Liver (tissue), 9 donors: ENCODE results near the gene RFPL1. TPM values are rescaled to one million over a fixed set of nuclear protein-coding genes. Genes with fewer than 3 reads are reported as not detected.

ENCODE experiments used
- DNase-seq: peaks from one replicate; pipeline ENCODE4 v3.0.0-alpha.2; 2017; ENCODE audit warnings: low spot score
- H3K27ac ChIP-seq, 2 donors: one replicate each; pipeline ENCODE4 v1.7.0; 2013; ENCODE audit warnings: inconsistent platforms in 2 of 2, low read length in 2 of 2, control low read depth in 1 of 2, low read depth in 1 of 2, mild to moderate bottlenecking in 1 of 2
- H3K27me3 ChIP-seq, 4 donors: one replicate each; pipeline versions ENCODE4 v1.6.1 to v1.7.0; 2013; ENCODE audit warnings: low read length in 3 of 4, inconsistent platforms in 1 of 4, mild to moderate bottlenecking in 1 of 4, moderate library complexity in 1 of 4; ENCODE audit not compliant: control insufficient read depth in 4 of 4, insufficient read depth in 4 of 4
- H3K36me3 ChIP-seq, 4 donors: one replicate each; pipeline versions ENCODE4 v1.6.1 to v1.7.0; 2013; ENCODE audit warnings: low read length in 3 of 4, mild to moderate bottlenecking in 3 of 4, low read depth in 1 of 4, moderate library complexity in 1 of 4; ENCODE audit not compliant: control insufficient read depth in 4 of 4, insufficient read depth in 3 of 4
- H3K4me1 ChIP-seq, 4 donors: one replicate each; pipeline versions ENCODE4 v1.6.1 to v1.7.0; 2013; ENCODE audit warnings: low read length in 3 of 4, mild to moderate bottlenecking in 3 of 4, moderate library complexity in 1 of 4; ENCODE audit not compliant: control insufficient read depth in 4 of 4, insufficient read depth in 4 of 4
- H3K4me3 ChIP-seq, 3 donors: one replicate each; pipeline versions ENCODE4 v1.6.1 to v1.7.0; 2013; ENCODE audit warnings: low read length in 3 of 3, control low read depth in 1 of 3, low read depth in 1 of 3, mild to moderate bottlenecking in 1 of 3
- H3K9ac ChIP-seq, 2 donors: one replicate each; pipeline ENCODE4 v1.7.0; 2013; ENCODE audit warnings: low read length in 2 of 2, mild to moderate bottlenecking in 2 of 2, moderate library complexity in 2 of 2, control low read depth in 1 of 2, low read depth in 1 of 2
- H3K9me3 ChIP-seq, 4 donors: one replicate each; pipeline versions ENCODE4 v1.6.1 to v1.7.0; 2013; ENCODE audit warnings: low read length in 3 of 4; ENCODE audit not compliant: control insufficient read depth in 4 of 4
- EGR1 ChIP-seq, 2 donors: IDR thresholded peaks; 2 replicates each; pipeline ENCODE4 v1.6.1; 2016 to 2018; ENCODE audit warnings: antibody characterized with exemption in 2 of 2, low read depth in 2 of 2
- FOXA1 ChIP-seq: IDR thresholded peaks from 2 replicates; pipeline ENCODE4 v1.6.1; 2016; ENCODE audit warnings: antibody characterized with exemption
- FOXA2 ChIP-seq: IDR thresholded peaks from 2 replicates; pipeline ENCODE4 v1.6.1; 2016; ENCODE audit warnings: antibody characterized with exemption
- GABPA ChIP-seq, 2 donors: IDR thresholded peaks in 1 of 2; conservative IDR thresholded peaks in 1 of 2; 2 replicates each; pipeline ENCODE4 v1.6.1; 2016; ENCODE audit warnings: antibody characterized with exemption in 2 of 2, mild to moderate bottlenecking in 1 of 2, moderate library complexity in 1 of 2
- HNF4A ChIP-seq, 2 donors: conservative IDR thresholded peaks; 2 replicates each; pipeline ENCODE4 v1.6.1; 2016; ENCODE audit warnings: antibody characterized with exemption in 2 of 2, mild to moderate bottlenecking in 2 of 2
- HNF4G ChIP-seq: IDR thresholded peaks from 2 replicates; pipeline ENCODE4 v1.6.1; 2016; ENCODE audit warnings: antibody characterized with exemption
- JUND ChIP-seq, 2 donors: IDR thresholded peaks; 2 replicates each; pipeline ENCODE4 v1.6.1; 2016; ENCODE audit warnings: antibody characterized with exemption in 2 of 2
- NR2F2 ChIP-seq: IDR thresholded peaks from 2 replicates; pipeline ENCODE4 v1.6.1; 2016; ENCODE audit warnings: antibody characterized with exemption
- RAD21 ChIP-seq, 2 donors: IDR thresholded peaks; 2 replicates each; pipeline ENCODE4 v1.6.1; 2016; ENCODE audit warnings: antibody characterized with exemption in 2 of 2, mild to moderate bottlenecking in 2 of 2
- RXRA ChIP-seq, 2 donors: IDR thresholded peaks; 2 replicates each; pipeline ENCODE4 v1.6.1; 2017 to 2018; ENCODE audit warnings: antibody characterized with exemption in 2 of 2, mild to moderate bottlenecking in 1 of 2
- SP1 ChIP-seq: IDR thresholded peaks from 2 replicates; pipeline ENCODE4 v1.6.1; 2018; ENCODE audit warnings: antibody characterized with exemption, mild to moderate bottlenecking
- TAF1 ChIP-seq: conservative IDR thresholded peaks from 2 replicates; pipeline ENCODE4 v1.6.1; 2016; ENCODE audit warnings: antibody characterized with exemption, mild to moderate bottlenecking
- YY1 ChIP-seq: IDR thresholded peaks from 2 replicates; pipeline ENCODE4 v1.6.1; 2016; ENCODE audit warnings: antibody characterized with exemption, mild to moderate bottlenecking
- WGBS: extraction: QIAGEN DNeasy Blood & Tissue Kit; methylation state at CpG from one replicate; pipeline ENCODE4 v1.1.7; 2013; 5-methylcytosine and 5-hydroxymethylcytosine counted together
- polyA plus RNA-seq, 2 donors: library from polyadenylated mRNA; stranded (reverse) in 1 of 2; unstranded in 1 of 2; fragments of 200-250 nt in 1 of 2; fragments of >200 nt in 1 of 2; fragmentation: Nextera tagmentation in 1 of 2; extraction: Ambion mirVana in 1 of 2; gene quantifications; one replicate each; pipeline versions ENCODE4 v1.2.1 to v1.2.3, GENCODE V29; 2013 to 2015
- total RNA-seq, 2 donors: library from RNA; depleted of rRNA; stranded (reverse); fragments of >200 nt; gene quantifications; one replicate each; pipeline ENCODE4 v1.2.3, GENCODE V29; 2014
- TF ChIP-seq, protein P1 (sequence below): IDR thresholded peaks from 2 replicates; pipeline ENCODE4 v1.6.1; 2016; ENCODE audit warnings: antibody characterized with exemption
- TF ChIP-seq, protein P2 (sequence below): IDR thresholded peaks from 2 replicates; pipeline ENCODE4 v1.6.1; 2016; ENCODE audit warnings: antibody characterized with exemption
- TF ChIP-seq, protein P3 (sequence below): IDR thresholded peaks from 2 replicates; pipeline ENCODE4 v1.6.1; 2016; ENCODE audit warnings: antibody characterized with exemption
- TF ChIP-seq, protein P4 (sequence below): IDR thresholded peaks from 2 replicates; pipeline ENCODE4 v1.6.1; 2016; ENCODE audit warnings: antibody characterized with exemption, mild to moderate bottlenecking
- TF ChIP-seq, protein P5 (sequence below): fragments of 150-350 bp; IDR thresholded peaks from 2 replicates; pipeline ENCODE4 v1.5.1; 2017; ENCODE audit warnings: improper control_type of control experiment, low read depth, low read length; ENCODE audit not compliant: missing input control
- donor health status: healthy.
- donor health status: healthy.
- donor health status: healthy.
- donor health status: healthy.
- donor health status: healthy.

Gene RFPL1
- total and polyA plus RNA-seq, 4 donors = 1.0 TPM; not detected in 2

DNA sequence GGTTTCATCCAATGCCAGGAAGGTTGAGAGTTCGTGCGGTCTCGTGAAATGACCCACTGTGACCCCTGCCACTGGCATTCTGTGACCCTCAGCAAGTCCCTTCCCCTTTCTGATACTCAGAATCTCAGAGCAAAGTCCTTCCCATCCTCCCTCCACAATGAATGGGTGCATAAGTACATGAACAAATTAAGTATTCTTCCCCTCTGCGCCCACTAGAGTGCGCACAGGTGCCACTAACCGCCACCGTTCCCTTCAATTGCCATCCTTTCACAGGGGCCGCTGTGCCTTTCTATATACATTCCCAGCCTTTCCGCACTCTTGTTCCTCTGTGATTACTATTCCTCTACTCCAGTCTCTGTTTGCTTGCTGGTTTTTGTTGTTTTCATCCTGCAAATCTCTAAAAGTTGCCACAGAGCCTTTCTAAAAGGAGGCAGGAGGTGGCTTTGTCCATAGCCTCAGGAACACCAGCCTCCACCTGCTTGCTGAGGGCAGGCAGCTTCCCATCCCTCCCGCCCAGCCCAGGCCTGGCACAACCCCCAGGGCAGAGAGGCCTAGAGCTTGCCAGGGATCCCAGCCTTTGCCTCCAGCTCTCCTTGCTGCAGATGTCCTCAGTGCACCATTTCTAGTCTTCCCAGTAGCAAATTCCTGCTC, 43.3 kb upstream of the RFPL1 start:
- Histone ChIP-seq H3K4me1 (peaks cover 5 to 11% (median 9%) of the 10 kb centered on the region in 4 donors), H3K9me3 (no peaks in the 10 kb centered on the region), H3K27me3 (no peaks in the 10 kb centered on the region), H3K4me3 (no peak overlapping the region), H3K36me3 (no peaks in the 10 kb centered on the region), H3K9ac (no peak overlapping the region), H3K27ac (no peak overlapping the region)
- DNase-seq = peak; percentile 67
- 7% methylated on average over 10 of the region's 10 CpGs for WGBS
- TF ChIP-seq, protein P1, sequence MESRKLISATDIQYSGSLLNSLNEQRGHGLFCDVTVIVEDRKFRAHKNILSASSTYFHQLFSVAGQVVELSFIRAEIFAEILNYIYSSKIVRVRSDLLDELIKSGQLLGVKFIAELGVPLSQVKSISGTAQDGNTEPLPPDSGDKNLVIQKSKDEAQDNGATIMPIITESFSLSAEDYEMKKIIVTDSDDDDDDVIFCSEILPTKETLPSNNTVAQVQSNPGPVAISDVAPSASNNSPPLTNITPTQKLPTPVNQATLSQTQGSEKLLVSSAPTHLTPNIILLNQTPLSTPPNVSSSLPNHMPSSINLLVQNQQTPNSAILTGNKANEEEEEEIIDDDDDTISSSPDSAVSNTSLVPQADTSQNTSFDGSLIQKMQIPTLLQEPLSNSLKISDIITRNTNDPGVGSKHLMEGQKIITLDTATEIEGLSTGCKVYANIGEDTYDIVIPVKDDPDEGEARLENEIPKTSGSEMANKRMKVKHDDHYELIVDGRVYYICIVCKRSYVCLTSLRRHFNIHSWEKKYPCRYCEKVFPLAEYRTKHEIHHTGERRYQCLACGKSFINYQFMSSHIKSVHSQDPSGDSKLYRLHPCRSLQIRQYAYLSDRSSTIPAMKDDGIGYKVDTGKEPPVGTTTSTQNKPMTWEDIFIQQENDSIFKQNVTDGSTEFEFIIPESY = no peak
- TF ChIP-seq RAD21 (IDR thresholded peaks at IDR 0.05) (peak; percentile 94 to 96), FOXA1 (no peak), GABPA (IDR thresholded peaks at IDR 0.05 in 1 of 2, conservative IDR thresholded peaks at IDR 0.05 in 1 of 2) (no peak), TAF1 (no peak), YY1 (no peak), HNF4G (peak; percentile 90), FOXA2 (no peak), HNF4A (conservative IDR thresholded peaks at IDR 0.05) (peak; percentile 80 to 92), EGR1 (IDR thresholded peaks at IDR 0.05; ENCODE audit: low read depth in 2 of 2) (no peak), RXRA (IDR thresholded peaks at IDR 0.05) (peak; percentile 19 to 64), NR2F2 (no peak), SP1 (peak; percentile 45), JUND (IDR thresholded peaks at IDR 0.05) (no peak)
- TF ChIP-seq, protein P2, sequence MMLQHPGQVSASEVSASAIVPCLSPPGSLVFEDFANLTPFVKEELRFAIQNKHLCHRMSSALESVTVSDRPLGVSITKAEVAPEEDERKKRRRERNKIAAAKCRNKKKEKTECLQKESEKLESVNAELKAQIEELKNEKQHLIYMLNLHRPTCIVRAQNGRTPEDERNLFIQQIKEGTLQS = no peak
- TF ChIP-seq, protein P3, sequence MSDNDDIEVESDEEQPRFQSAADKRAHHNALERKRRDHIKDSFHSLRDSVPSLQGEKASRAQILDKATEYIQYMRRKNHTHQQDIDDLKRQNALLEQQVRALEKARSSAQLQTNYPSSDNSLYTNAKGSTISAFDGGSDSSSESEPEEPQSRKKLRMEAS = no peak
- TF ChIP-seq, protein P4, sequence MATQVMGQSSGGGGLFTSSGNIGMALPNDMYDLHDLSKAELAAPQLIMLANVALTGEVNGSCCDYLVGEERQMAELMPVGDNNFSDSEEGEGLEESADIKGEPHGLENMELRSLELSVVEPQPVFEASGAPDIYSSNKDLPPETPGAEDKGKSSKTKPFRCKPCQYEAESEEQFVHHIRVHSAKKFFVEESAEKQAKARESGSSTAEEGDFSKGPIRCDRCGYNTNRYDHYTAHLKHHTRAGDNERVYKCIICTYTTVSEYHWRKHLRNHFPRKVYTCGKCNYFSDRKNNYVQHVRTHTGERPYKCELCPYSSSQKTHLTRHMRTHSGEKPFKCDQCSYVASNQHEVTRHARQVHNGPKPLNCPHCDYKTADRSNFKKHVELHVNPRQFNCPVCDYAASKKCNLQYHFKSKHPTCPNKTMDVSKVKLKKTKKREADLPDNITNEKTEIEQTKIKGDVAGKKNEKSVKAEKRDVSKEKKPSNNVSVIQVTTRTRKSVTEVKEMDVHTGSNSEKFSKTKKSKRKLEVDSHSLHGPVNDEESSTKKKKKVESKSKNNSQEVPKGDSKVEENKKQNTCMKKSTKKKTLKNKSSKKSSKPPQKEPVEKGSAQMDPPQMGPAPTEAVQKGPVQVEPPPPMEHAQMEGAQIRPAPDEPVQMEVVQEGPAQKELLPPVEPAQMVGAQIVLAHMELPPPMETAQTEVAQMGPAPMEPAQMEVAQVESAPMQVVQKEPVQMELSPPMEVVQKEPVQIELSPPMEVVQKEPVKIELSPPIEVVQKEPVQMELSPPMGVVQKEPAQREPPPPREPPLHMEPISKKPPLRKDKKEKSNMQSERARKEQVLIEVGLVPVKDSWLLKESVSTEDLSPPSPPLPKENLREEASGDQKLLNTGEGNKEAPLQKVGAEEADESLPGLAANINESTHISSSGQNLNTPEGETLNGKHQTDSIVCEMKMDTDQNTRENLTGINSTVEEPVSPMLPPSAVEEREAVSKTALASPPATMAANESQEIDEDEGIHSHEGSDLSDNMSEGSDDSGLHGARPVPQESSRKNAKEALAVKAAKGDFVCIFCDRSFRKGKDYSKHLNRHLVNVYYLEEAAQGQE = no peak
- TF ChIP-seq, protein P5, sequence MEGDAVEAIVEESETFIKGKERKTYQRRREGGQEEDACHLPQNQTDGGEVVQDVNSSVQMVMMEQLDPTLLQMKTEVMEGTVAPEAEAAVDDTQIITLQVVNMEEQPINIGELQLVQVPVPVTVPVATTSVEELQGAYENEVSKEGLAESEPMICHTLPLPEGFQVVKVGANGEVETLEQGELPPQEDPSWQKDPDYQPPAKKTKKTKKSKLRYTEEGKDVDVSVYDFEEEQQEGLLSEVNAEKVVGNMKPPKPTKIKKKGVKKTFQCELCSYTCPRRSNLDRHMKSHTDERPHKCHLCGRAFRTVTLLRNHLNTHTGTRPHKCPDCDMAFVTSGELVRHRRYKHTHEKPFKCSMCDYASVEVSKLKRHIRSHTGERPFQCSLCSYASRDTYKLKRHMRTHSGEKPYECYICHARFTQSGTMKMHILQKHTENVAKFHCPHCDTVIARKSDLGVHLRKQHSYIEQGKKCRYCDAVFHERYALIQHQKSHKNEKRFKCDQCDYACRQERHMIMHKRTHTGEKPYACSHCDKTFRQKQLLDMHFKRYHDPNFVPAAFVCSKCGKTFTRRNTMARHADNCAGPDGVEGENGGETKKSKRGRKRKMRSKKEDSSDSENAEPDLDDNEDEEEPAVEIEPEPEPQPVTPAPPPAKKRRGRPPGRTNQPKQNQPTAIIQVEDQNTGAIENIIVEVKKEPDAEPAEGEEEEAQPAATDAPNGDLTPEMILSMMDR = peak; percentile 82
